Erythroblast (primary cell): ENCODE results near the gene ZCCHC14.

Experiments used
- GATA1 ChIP-seq: IDR thresholded peaks from 2 replicates; pipeline ENCODE4 v1.6.1; 2011; ENCODE audit warnings: low read depth, mild to moderate bottlenecking, control low read depth, low read length, moderate library complexity
- POLR2A ChIP-seq: IDR thresholded peaks from 2 replicates; pipeline ENCODE4 v1.6.1; 2011; ENCODE audit warnings: mild to moderate bottlenecking, low read length

- no peak for TF ChIP-seq POLR2A
- TF ChIP-seq GATA1, result no peak
These were observed 57.2 kb downstream of the ZCCHC14 start for GRCh38 chr16:87435372-87436224.
